ENCODE measurements around the gene HSD17B11. TPM values are rescaled to one million over a fixed set of nuclear protein-coding genes. Genes with fewer than 3 reads are reported as not detected.

The HSD17B11 gene
- total and polyA plus RNA-seq, 2 donors (not counting 1 experiment from before 2014, with no cell fraction given) = 60.5 to 64.1 TPM

DNA sequence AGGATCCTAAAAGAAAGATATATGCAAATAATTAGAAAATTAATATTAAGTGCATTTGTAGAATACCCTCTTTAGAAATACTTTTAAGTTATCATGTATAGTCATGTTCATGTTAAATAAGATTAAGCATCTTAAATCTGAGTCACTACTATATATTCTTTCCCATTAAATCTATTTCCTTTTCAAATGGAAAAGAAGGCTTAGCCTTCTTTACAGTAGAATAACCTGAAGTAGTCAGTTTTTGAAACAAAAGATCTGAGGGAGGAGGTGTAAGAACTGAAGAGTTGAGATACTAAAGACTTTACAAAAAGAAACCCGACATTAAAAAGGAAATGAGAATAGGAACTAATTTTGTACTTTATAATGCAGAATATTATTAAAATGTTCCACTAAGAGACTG lies 53.6 kb downstream of the HSD17B11 start:
- Histone ChIP-seq H3K4me1 (ENCODE audit: control insufficient read depth, extremely low read depth, insufficient read depth, low read length) (no peaks in the 10 kb centered on the region), H2AFZ (ENCODE audit: low read length) (no peak overlapping the region), H3K9me3 (ENCODE audit: control insufficient read depth, insufficient read depth, low read depth, low read length) (no peaks in the 10 kb centered on the region), H4K20me1 (ENCODE audit: control insufficient read depth, extremely low read depth, insufficient read depth, low read length) (no peaks in the 10 kb centered on the region), H3K4me2 (ENCODE audit: extremely low read depth, insufficient read depth, low read length) (no peak overlapping the region), H3K27ac (ENCODE audit: insufficient read depth, low read length) (no peak overlapping the region), H3K9ac (ENCODE audit: insufficient read depth, low read length) (no peak overlapping the region), H3K27me3 (ENCODE audit: control insufficient read depth, insufficient read depth, low read length) (no peaks in the 10 kb centered on the region), H3K79me2 (ENCODE audit: control insufficient read depth, insufficient read depth, low read length) (no peaks in the 10 kb centered on the region), H3K36me3 (ENCODE audit: control insufficient read depth, insufficient read depth, low read length) (peaks cover 2% of the 10 kb centered on the region), H3K4me3 (replicated peaks in 1 of 4; ENCODE audit: control extremely low read depth in 1 of 4, insufficient read depth in 1 of 4, low read depth in 3 of 4, low read length in 4 of 4) (no peak overlapping the region)
- DNase-seq (ENCODE audit: low read depth in 2 of 2) = no peak
- no peak for TF ChIP-seq EZH2 (IDR thresholded peaks at IDR 0.05; ENCODE audit: low read length, missing control alignments)
- TF ChIP-seq, protein P1, sequence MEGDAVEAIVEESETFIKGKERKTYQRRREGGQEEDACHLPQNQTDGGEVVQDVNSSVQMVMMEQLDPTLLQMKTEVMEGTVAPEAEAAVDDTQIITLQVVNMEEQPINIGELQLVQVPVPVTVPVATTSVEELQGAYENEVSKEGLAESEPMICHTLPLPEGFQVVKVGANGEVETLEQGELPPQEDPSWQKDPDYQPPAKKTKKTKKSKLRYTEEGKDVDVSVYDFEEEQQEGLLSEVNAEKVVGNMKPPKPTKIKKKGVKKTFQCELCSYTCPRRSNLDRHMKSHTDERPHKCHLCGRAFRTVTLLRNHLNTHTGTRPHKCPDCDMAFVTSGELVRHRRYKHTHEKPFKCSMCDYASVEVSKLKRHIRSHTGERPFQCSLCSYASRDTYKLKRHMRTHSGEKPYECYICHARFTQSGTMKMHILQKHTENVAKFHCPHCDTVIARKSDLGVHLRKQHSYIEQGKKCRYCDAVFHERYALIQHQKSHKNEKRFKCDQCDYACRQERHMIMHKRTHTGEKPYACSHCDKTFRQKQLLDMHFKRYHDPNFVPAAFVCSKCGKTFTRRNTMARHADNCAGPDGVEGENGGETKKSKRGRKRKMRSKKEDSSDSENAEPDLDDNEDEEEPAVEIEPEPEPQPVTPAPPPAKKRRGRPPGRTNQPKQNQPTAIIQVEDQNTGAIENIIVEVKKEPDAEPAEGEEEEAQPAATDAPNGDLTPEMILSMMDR (conservative IDR thresholded peaks at IDR 0.05 in 1 of 2, IDR thresholded peaks at IDR 0.05 in 1 of 2; ENCODE audit: low read depth in 1 of 2, low read length in 2 of 2) = no peak

DNA sequence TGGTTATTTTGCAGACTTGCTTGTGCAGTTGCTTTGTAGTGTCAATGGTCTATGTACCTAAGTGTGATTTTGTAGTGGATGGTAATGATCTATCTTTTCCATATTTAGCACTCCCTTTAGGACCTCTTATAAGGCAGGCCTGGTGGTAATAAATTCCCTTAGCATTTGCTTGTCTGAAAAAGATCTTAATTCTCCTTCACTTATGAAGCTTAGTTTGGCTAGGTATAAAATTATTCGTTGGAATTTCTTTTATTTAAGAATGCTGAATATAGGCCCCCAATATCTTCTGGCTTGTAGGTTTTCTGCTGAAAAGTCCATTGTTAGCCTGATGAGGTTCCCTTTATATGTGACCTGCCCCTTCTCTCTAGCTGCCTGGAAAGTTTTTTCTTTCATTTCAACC lies 57.7 kb downstream of the HSD17B11 start:
- TF ChIP-seq, protein P1 (conservative IDR thresholded peaks at IDR 0.05 in 1 of 2, IDR thresholded peaks at IDR 0.05 in 1 of 2; ENCODE audit: low read depth in 1 of 2, low read length in 2 of 2) = no peak
- TF ChIP-seq EZH2 (IDR thresholded peaks at IDR 0.05; ENCODE audit: low read length, missing control alignments) = no peak
- Histone ChIP-seq H4K20me1 (ENCODE audit: control insufficient read depth, extremely low read depth, insufficient read depth, low read length) (no peaks in the 10 kb centered on the region), H3K4me1 (ENCODE audit: control insufficient read depth, extremely low read depth, insufficient read depth, low read length) (no peaks in the 10 kb centered on the region), H3K79me2 (ENCODE audit: control insufficient read depth, insufficient read depth, low read length) (no peaks in the 10 kb centered on the region), H3K9me3 (ENCODE audit: control insufficient read depth, insufficient read depth, low read depth, low read length) (no peaks in the 10 kb centered on the region), H3K36me3 (ENCODE audit: control insufficient read depth, insufficient read depth, low read length) (no peaks in the 10 kb centered on the region), H3K9ac (ENCODE audit: insufficient read depth, low read length) (no peak overlapping the region), H3K27me3 (ENCODE audit: control insufficient read depth, insufficient read depth, low read length) (no peaks in the 10 kb centered on the region), H3K4me2 (ENCODE audit: extremely low read depth, insufficient read depth, low read length) (no peak overlapping the region), H3K27ac (ENCODE audit: insufficient read depth, low read length) (no peak overlapping the region), H3K4me3 (replicated peaks in 1 of 4; ENCODE audit: control extremely low read depth in 1 of 4, insufficient read depth in 1 of 4, low read depth in 3 of 4, low read length in 4 of 4) (no peak overlapping the region), H2AFZ (ENCODE audit: low read length) (no peak overlapping the region)
- DNase-seq (ENCODE audit: low read depth in 2 of 2) = no peak

DNA sequence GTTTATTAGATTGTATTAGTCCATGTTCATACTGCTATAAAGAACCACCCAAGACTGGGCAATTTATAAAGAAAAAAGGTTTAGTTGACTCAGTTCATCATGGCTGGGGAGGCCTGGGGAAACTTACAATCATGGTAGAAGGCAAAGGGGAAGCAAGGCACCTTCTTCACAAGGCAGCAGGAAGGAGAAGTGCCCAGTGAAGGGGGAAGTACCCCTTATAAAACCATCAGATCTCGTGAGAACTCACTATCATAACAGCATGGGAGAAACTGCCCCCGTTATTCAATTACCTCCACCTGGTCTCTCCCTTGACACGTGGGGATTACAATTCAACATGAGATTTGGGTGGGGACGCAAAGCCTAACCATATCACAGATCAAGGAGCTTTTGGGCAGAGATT lies 60.2 kb downstream of the HSD17B11 start:
- Histone ChIP-seq H3K4me2 (ENCODE audit: extremely low read depth, insufficient read depth, low read length) (no peak overlapping the region), H3K27me3 (ENCODE audit: control insufficient read depth, insufficient read depth, low read length) (no peaks in the 10 kb centered on the region), H3K79me2 (ENCODE audit: control insufficient read depth, insufficient read depth, low read length) (no peaks in the 10 kb centered on the region), H3K36me3 (ENCODE audit: control insufficient read depth, insufficient read depth, low read length) (no peaks in the 10 kb centered on the region), H3K27ac (ENCODE audit: insufficient read depth, low read length) (no peak overlapping the region), H2AFZ (ENCODE audit: low read length) (no peak overlapping the region), H3K4me1 (ENCODE audit: control insufficient read depth, extremely low read depth, insufficient read depth, low read length) (no peaks in the 10 kb centered on the region), H3K9ac (ENCODE audit: insufficient read depth, low read length) (no peak overlapping the region), H3K9me3 (ENCODE audit: control insufficient read depth, insufficient read depth, low read depth, low read length) (no peaks in the 10 kb centered on the region), H3K4me3 (replicated peaks in 1 of 4; ENCODE audit: control extremely low read depth in 1 of 4, insufficient read depth in 1 of 4, low read depth in 3 of 4, low read length in 4 of 4) (no peak overlapping the region), H4K20me1 (ENCODE audit: control insufficient read depth, extremely low read depth, insufficient read depth, low read length) (no peaks in the 10 kb centered on the region)
- TF ChIP-seq, protein P1 (conservative IDR thresholded peaks at IDR 0.05 in 1 of 2, IDR thresholded peaks at IDR 0.05 in 1 of 2; ENCODE audit: low read depth in 1 of 2, low read length in 2 of 2) = no peak
- no peak for TF ChIP-seq EZH2 (IDR thresholded peaks at IDR 0.05; ENCODE audit: low read length, missing control alignments)
- no peak for DNase-seq (ENCODE audit: low read depth in 2 of 2)

Data from fibroblast of lung (primary cell).